D721Med (cell line): ENCODE data around the gene HOXA10.

Experiments used
- DNase-seq: peaks from one replicate; pipeline ENCODE4 v3.0.0; 2011; ENCODE audit warnings: low spot score; ENCODE audit not compliant: insufficient read length
- FAIRE-seq: peaks from 2 replicates; lab custom pipeline; 2011; peaks lifted over from hg19 to GRCh38; lab: Jason Lieb, UNC
- CTCF ChIP-seq: IDR thresholded peaks from 2 replicates; pipeline ENCODE4 v1.5.1; 2012; ENCODE audit warnings: mild to moderate bottlenecking, control low read depth; ENCODE audit not compliant: insufficient read depth; ENCODE audit errors: missing control alignments

Gene HOXA10

GRCh38 chr7:27153526-27153925 is 20.6 kb downstream of the HOXA10 start:
- no peak for DNase-seq
- FAIRE-seq: no peak
- no peak for TF ChIP-seq CTCF

- TF ChIP-seq CTCF: no peak
- no peak for FAIRE-seq
- no peak for DNase-seq
Measured at GRCh38 chr7:27152816-27153442, 21.2 kb downstream of the HOXA10 start.

- TF ChIP-seq CTCF: no peak
- FAIRE-seq (no peak), DNase-seq (no peak)
Measured at GRCh38 chr7:27151931-27152815, 21.9 kb downstream of the HOXA10 start, which contains the start of gene HOXA3. HOXA3 (minus strand) TSS chr7:27152583; CDS start chr7:27110640, 41,943 bp downstream.

- FAIRE-seq (no peak), DNase-seq (no peak)
- no peak for TF ChIP-seq CTCF
Measured at GRCh38 chr7:27151341-27151930, 22.7 kb downstream of the HOXA10 start.

DNA sequence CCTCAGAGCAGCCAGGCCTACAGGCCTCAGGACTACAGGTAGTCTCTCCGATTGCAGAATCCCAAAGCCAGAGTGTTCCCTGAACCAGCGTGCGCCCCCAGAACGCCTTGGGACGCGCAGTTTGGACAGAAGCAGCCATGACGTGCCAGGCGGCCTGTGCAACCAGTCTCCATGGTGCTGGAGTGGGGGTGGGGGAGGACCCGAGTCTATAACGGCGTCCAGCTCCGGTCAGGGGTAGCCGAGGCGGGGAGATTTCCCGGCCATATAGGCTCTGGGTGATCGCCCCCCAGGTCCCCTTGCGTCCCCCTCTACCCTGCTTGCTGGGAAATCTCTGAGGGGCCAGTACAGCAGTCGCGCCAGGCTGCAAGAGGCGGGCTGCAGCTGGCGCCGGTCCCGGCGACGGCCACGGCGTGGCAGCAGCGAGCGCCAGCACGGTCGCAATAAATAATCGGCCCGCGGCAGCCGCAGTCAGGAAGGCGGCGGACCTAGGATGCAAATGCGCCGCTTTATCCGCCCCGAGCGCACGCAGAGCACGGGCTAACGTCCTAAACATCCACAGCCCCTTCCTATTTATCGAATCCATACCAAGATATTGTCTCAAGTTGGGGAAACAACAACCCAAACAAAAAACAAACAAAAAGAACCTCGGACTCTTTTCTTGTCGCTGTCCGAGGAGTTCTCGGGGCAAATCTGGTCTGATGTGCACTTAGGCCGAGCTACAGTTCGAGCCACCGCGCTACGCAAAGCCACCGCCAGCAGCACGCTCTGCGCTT is 23.4 kb downstream of the HOXA10 start:
- peak; percentile 73 for TF ChIP-seq CTCF
- FAIRE-seq (no peak), DNase-seq (peak; percentile 86)

DNA sequence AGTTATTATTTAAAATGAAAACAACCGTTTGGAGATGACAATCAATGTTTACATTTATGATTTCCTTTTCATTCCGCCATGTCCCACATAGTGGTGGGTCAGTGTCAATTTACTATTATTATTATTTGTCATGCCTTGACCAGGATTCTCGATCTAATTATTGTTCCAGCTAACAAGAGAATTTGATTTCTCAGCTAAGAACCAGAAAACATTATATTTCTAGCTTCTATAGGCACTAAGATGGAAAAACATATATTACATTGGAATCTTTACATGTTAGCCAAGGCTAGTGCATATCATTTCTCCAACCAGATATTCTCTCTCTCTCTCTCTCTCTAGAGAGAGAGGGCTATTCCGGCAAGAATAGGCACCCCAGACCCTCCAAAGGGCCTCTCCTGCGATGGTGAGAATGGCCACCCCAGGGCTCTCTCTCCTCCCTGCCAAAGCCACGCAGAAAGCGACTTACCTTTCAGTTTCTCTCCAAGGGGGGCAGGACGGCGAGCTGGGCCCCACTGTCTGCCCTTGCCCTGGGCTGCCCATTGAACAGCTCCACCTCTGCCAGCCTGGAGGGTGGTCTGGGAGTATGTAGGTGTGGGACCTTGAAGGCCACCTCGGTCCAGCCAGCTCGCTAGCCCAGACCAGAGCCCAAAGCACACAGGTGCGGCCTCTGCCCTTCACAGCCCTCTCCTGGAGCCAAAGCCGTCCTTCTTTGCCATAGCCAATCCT is 24.1 kb downstream of the HOXA10 start:
- FAIRE-seq: no peak
- no peak for DNase-seq
- TF ChIP-seq CTCF: no peak
